Neural cell (in vitro differentiated cells): ENCODE results near the gene FERMT1. TPM values are rescaled to one million over a fixed set of nuclear protein-coding genes. Genes with fewer than 3 reads are reported as not detected.

Experiments used
- H2AFZ ChIP-seq: fragments of 200-600, 300-800 bp; sonication (generic), shearing (Covaris generic); 2 replicates; pipeline ENCODE4 v1.6.0; 2014; ENCODE audit warnings: low read depth, mild to moderate bottlenecking, antibody characterized with exemption, low read length, moderate library complexity
- H3F3A ChIP-seq: fragments of 200-600 bp; shearing (Covaris generic); 2 replicates; pipeline ENCODE4 v1.6.1; 2016; ENCODE audit warnings: mild to moderate bottlenecking, moderate library complexity, mixed read lengths, antibody characterized with exemption, low read length; ENCODE audit not compliant: insufficient read depth, poor library complexity, severe bottlenecking
- H3K27ac ChIP-seq: fragments of 200-600, 300-800 bp; sonication (generic), shearing (Covaris generic); 2 replicates; pipeline ENCODE4 v1.5.1; 2014; ENCODE audit warnings: mild to moderate bottlenecking, low read length, moderate library complexity
- H3K27me3 ChIP-seq: fragments of 300-800, 200-600 bp; sonication (generic), shearing (Covaris generic); 2 replicates; pipeline ENCODE4 v1.6.0; 2014; ENCODE audit warnings: mild to moderate bottlenecking, low read depth, low read length, moderate library complexity; ENCODE audit not compliant: insufficient read depth
- H3K36me3 ChIP-seq: fragments of 300-800, 200-600 bp; sonication (generic), shearing (Covaris generic); 2 replicates; pipeline ENCODE4 v1.5.1; 2014; ENCODE audit warnings: mild to moderate bottlenecking, antibody characterized with exemption, low read length, moderate library complexity; ENCODE audit not compliant: insufficient read depth
- H3K4me2 ChIP-seq: fragments of 300-800, 200-600 bp; sonication (generic), shearing (Covaris generic); 2 replicates; pipeline ENCODE4 v1.6.0; 2014; ENCODE audit warnings: mild to moderate bottlenecking, low read length
- H3K4me3 ChIP-seq: fragments of 300-800, 200-600 bp; sonication (generic), shearing (Covaris generic); 2 replicates; pipeline ENCODE4 v1.5.1; 2014; ENCODE audit warnings: mild to moderate bottlenecking, low read length, moderate library complexity
- H3K79me2 ChIP-seq: fragments of 200-600 bp; shearing (Covaris generic); replicated peaks from 2 replicates; pipeline ENCODE4 v1.6.0; 2014; ENCODE audit warnings: mild to moderate bottlenecking, low read length, moderate library complexity; ENCODE audit not compliant: insufficient read depth
- H3K9ac ChIP-seq: fragments of 300-800, 200-600 bp; sonication (generic), shearing (Covaris generic); 2 replicates; pipeline ENCODE4 v1.6.1; 2016; ENCODE audit warnings: mild to moderate bottlenecking, low read length, mixed read lengths
- H3K9me2 ChIP-seq: fragments of 200-600 bp; shearing (Covaris generic); 2 replicates; pipeline ENCODE4 v1.6.1; 2016; ENCODE audit warnings: mild to moderate bottlenecking, low read length, mixed read lengths; ENCODE audit not compliant: insufficient read depth
- H3K9me3 ChIP-seq: fragments of 200-600, 300-800 bp; sonication (generic), shearing (Covaris generic); 2 replicates; pipeline ENCODE4 v1.6.1; 2016; ENCODE audit warnings: mild to moderate bottlenecking, mixed run types, low read length, moderate library complexity, mixed read lengths
- H4K20me1 ChIP-seq: fragments of 200-600 bp; shearing (Covaris generic); 2 replicates; pipeline ENCODE4 v1.6.1; 2016; ENCODE audit warnings: mild to moderate bottlenecking, mixed run types; ENCODE audit not compliant: insufficient read depth
- EP300 ChIP-seq: fragments of 450-650 bp; conservative IDR thresholded peaks from 2 replicates; pipeline ENCODE4 v1.6.1; 2014; ENCODE audit warnings: antibody characterized with exemption, mild to moderate bottlenecking, moderate library complexity; ENCODE audit not compliant: poor library complexity, severe bottlenecking
- EZH2 ChIP-seq: fragments of 200-600, 300-800 bp; shearing (Covaris generic), sonication (generic); IDR thresholded peaks from 2 replicates; pipeline ENCODE4 v1.6.1; 2014; ENCODE audit warnings: antibody characterized with exemption, low read length, borderline replicate concordance, mild to moderate bottlenecking; ENCODE audit not compliant: insufficient read depth, poor library complexity, severe bottlenecking
- MXI1 ChIP-seq: fragments of 450-650 bp; conservative IDR thresholded peaks from 2 replicates; pipeline ENCODE4 v1.6.1; 2014; ENCODE audit warnings: antibody characterized with exemption, mild to moderate bottlenecking; ENCODE audit not compliant: poor library complexity, severe bottlenecking
- POLR2AphosphoS5 ChIP-seq: IDR thresholded peaks from 2 replicates; pipeline ENCODE4 v1.6.1; 2012
- RAD21 ChIP-seq: fragments of 450-650 bp; conservative IDR thresholded peaks from 2 replicates; pipeline ENCODE4 v1.6.1; 2014; ENCODE audit warnings: antibody characterized with exemption, mild to moderate bottlenecking, moderate library complexity
- SMC3 ChIP-seq: fragments of 450-650 bp; conservative IDR thresholded peaks from 2 replicates; pipeline ENCODE4 v1.6.1; 2014; ENCODE audit warnings: antibody characterized with exemption, mild to moderate bottlenecking, moderate library complexity; ENCODE audit not compliant: poor library complexity
- TAF1 ChIP-seq: IDR thresholded peaks from 2 replicates; pipeline ENCODE4 v1.6.1; 2012; ENCODE audit warnings: low read depth
- polyA plus RNA-seq: library from polyadenylated mRNA; depleted of rRNA; stranded (reverse); fragments of >200 nt; gene quantifications from 2 replicates; pipeline ENCODE4 v1.2.3, GENCODE V29; 2014
- TF ChIP-seq, protein P1 (sequence below): IDR thresholded peaks from 2 replicates; pipeline ENCODE4 v1.6.1; 2012; ENCODE audit warnings: borderline replicate concordance
- TF ChIP-seq, protein P2 (sequence below): fragments of 450-650 bp; IDR thresholded peaks from 2 replicates; pipeline ENCODE4 v1.5.1; 2014; ENCODE audit warnings: antibody characterized with exemption, mild to moderate bottlenecking, moderate library complexity; ENCODE audit not compliant: poor library complexity, severe bottlenecking

The FERMT1 gene
- polyA plus RNA-seq, 1 donor from 2014 or later = not detected

DNA sequence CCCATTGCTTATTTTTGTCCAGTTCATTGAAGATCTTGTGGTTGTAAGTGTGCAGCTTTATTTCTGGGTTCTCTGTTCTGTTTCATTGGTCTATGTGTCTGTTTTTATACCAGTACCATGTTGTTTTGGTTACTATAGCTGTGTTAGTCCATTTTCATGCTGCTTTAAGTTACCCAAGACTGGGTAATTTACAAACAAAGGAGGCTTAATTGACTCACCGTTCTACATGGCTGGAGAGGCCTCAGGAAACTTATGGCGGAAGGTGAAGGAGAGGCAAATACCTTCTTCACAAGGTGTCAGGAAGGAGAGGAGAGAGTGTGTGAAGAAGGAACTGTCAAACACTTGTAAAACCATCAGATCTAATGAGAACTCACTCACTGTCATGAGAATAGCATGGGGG lies 29.9 kb upstream of the FERMT1 start:
- H3K9me3 ChIP-seq = peaks cover 8% of the 10 kb centered on the region

GRCh38 chr20:6148073-6148472 lies 25.2 kb upstream of the FERMT1 start:
- Histone ChIP-seq H3K27me3 (no peaks in the 10 kb centered on the region), H3K27ac (no peak overlapping the region), H3K4me3 (no peak overlapping the region), H3K9me2 (no peaks in the 10 kb centered on the region), H3F3A (no peaks in the 10 kb centered on the region), H3K79me2 (no peaks in the 10 kb centered on the region), H3K9me3 (no peaks in the 10 kb centered on the region), H4K20me1 (no peaks in the 10 kb centered on the region), H3K36me3 (no peaks in the 10 kb centered on the region), H3K9ac (no peak overlapping the region), H3K4me2 (no peak overlapping the region), H2AFZ (no peak overlapping the region)
- TF ChIP-seq POLR2AphosphoS5 = no peak
- TF ChIP-seq RAD21 = no peak
- TF ChIP-seq TAF1 = no peak
- TF ChIP-seq, protein P1, sequence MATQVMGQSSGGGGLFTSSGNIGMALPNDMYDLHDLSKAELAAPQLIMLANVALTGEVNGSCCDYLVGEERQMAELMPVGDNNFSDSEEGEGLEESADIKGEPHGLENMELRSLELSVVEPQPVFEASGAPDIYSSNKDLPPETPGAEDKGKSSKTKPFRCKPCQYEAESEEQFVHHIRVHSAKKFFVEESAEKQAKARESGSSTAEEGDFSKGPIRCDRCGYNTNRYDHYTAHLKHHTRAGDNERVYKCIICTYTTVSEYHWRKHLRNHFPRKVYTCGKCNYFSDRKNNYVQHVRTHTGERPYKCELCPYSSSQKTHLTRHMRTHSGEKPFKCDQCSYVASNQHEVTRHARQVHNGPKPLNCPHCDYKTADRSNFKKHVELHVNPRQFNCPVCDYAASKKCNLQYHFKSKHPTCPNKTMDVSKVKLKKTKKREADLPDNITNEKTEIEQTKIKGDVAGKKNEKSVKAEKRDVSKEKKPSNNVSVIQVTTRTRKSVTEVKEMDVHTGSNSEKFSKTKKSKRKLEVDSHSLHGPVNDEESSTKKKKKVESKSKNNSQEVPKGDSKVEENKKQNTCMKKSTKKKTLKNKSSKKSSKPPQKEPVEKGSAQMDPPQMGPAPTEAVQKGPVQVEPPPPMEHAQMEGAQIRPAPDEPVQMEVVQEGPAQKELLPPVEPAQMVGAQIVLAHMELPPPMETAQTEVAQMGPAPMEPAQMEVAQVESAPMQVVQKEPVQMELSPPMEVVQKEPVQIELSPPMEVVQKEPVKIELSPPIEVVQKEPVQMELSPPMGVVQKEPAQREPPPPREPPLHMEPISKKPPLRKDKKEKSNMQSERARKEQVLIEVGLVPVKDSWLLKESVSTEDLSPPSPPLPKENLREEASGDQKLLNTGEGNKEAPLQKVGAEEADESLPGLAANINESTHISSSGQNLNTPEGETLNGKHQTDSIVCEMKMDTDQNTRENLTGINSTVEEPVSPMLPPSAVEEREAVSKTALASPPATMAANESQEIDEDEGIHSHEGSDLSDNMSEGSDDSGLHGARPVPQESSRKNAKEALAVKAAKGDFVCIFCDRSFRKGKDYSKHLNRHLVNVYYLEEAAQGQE = no peak
- no peak for TF ChIP-seq MXI1
- TF ChIP-seq EZH2 = no peak
- no peak for TF ChIP-seq SMC3
- no peak for TF ChIP-seq EP300
- TF ChIP-seq, protein P2, sequence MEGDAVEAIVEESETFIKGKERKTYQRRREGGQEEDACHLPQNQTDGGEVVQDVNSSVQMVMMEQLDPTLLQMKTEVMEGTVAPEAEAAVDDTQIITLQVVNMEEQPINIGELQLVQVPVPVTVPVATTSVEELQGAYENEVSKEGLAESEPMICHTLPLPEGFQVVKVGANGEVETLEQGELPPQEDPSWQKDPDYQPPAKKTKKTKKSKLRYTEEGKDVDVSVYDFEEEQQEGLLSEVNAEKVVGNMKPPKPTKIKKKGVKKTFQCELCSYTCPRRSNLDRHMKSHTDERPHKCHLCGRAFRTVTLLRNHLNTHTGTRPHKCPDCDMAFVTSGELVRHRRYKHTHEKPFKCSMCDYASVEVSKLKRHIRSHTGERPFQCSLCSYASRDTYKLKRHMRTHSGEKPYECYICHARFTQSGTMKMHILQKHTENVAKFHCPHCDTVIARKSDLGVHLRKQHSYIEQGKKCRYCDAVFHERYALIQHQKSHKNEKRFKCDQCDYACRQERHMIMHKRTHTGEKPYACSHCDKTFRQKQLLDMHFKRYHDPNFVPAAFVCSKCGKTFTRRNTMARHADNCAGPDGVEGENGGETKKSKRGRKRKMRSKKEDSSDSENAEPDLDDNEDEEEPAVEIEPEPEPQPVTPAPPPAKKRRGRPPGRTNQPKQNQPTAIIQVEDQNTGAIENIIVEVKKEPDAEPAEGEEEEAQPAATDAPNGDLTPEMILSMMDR = no peak

More for the DNA sequence above, 29.9 kb upstream of the FERMT1 start:
- Histone ChIP-seq H3K36me3 (no peaks in the 10 kb centered on the region), H3F3A (no peaks in the 10 kb centered on the region), H3K4me3 (no peak overlapping the region), H3K79me2 (no peaks in the 10 kb centered on the region), H3K27ac (no peak overlapping the region), H2AFZ (no peak overlapping the region), H3K27me3 (no peaks in the 10 kb centered on the region), H3K4me2 (no peak overlapping the region), H3K9me2 (no peaks in the 10 kb centered on the region), H4K20me1 (no peaks in the 10 kb centered on the region), H3K9ac (no peak overlapping the region)
- no peak for TF ChIP-seq SMC3
- TF ChIP-seq EZH2 = no peak
- no peak for TF ChIP-seq RAD21
- TF ChIP-seq, protein P1 = no peak
- TF ChIP-seq MXI1 = no peak
- no peak for TF ChIP-seq EP300
- TF ChIP-seq TAF1 = no peak
- TF ChIP-seq POLR2AphosphoS5 = no peak
- TF ChIP-seq, protein P2 = no peak
